HepG2 (cell line): ENCODE measurements around the gene GRPEL2. TPM values are rescaled to one million over a fixed set of nuclear protein-coding genes. Genes with fewer than 3 reads are reported as not detected.

Experiments
- ATAC-seq: fragments of 200-7000 bp; cut with Tn5 transposase; 3 replicates; pipeline ENCODE4 v1.9.1; 2020; ENCODE audit warnings: mild to moderate bottlenecking, moderate library complexity
- BruUV-seq: library from RNA; stranded (reverse); fragments of 400-500 nt; replicated peaks from 2 replicates; lab custom pipeline; 2021; lab: Mats Ljungman, UMichigan
- CTCF ChIA-PET: fragments of 300-600 bp; formaldehyde crosslinking; extraction: SDS; loops from one replicate; lab custom pipeline; 2021; ENCODE audit warnings: low total read pairs, inconsistent platforms, low intra/inter-chr PET ratio; lab: Yijun Ruan, JAX
- POLR2A ChIA-PET: fragments of 350-600 bp; sonication (Branson Sonifier 250); formaldehyde crosslinking; loops from one replicate; lab custom pipeline; 2020; ENCODE audit warnings: antibody characterized with exemption, inconsistent platforms; lab: Yijun Ruan, JAX
- DNase-seq: peaks from one replicate; pipeline ENCODE4 v3.0.0-alpha.2; 2015; ENCODE audit warnings: low spot score
- FAIRE-seq: peaks from 3 replicates; lab custom pipeline; 2011; peaks lifted over from hg19 to GRCh38; lab: Jason Lieb, UNC
- H2AFZ ChIP-seq: one replicate; pipeline ENCODE4 v1.6.1; 2011; ENCODE audit warnings: low read length, inconsistent platforms
- H3K27ac ChIP-seq: fragments of 300-600 bp; 3 replicates; pipeline ENCODE4 v1.8.0; 2011; ENCODE audit warnings: mixed run types, mild to moderate bottlenecking, mixed read lengths, low read length, inconsistent platforms; ENCODE audit not compliant: insufficient read depth; ENCODE audit errors: extremely low read length
- H3K27me3 ChIP-seq, 2 experiments: fragments of 200-600 bp in 1 of 2; 2 replicates in 1 of 2; 3 replicates in 1 of 2; pipeline versions ENCODE4 v1.6.0 to v1.8.0; 2011; ENCODE audit warnings: low read length in 2 of 2, mild to moderate bottlenecking in 2 of 2, moderate library complexity in 2 of 2, inconsistent platforms in 1 of 2; ENCODE audit not compliant: insufficient read depth in 2 of 2, control insufficient read depth in 1 of 2
- H3K36me3 ChIP-seq, 2 experiments: fragments of 200-600 bp in 1 of 2; replicated peaks in 1 of 2; 2 replicates in 1 of 2; 3 replicates in 1 of 2; pipeline versions ENCODE4 v1.5.1 to v1.8.0; 2011; ENCODE audit warnings: low read length in 2 of 2, inconsistent platforms in 1 of 2; ENCODE audit not compliant: insufficient read depth in 2 of 2, control insufficient read depth in 1 of 2
- H3K4me1 ChIP-seq: 2 replicates; pipeline ENCODE4 v1.5.1; 2012; ENCODE audit warnings: low read length, inconsistent platforms; ENCODE audit not compliant: insufficient read depth
- H3K4me2 ChIP-seq: 2 replicates; pipeline ENCODE4 v1.6.0; 2011; ENCODE audit warnings: low read depth, low read length, inconsistent platforms
- H3K4me3 ChIP-seq, 3 experiments: fragments of 200-600 bp in 1 of 3; sonication (generic), shearing (Covaris generic) in 1 of 3; replicated peaks in 1 of 3; 2 replicates each; pipeline ENCODE4 v1.5.1; 2011 to 2016; ENCODE audit warnings: low read length in 3 of 3, inconsistent platforms in 2 of 3, low read depth in 2 of 3, mild to moderate bottlenecking in 2 of 3, control low read depth in 1 of 3, mixed read lengths in 1 of 3; ENCODE audit not compliant: insufficient read depth in 1 of 3
- H3K79me2 ChIP-seq: one replicate; pipeline ENCODE4 v1.6.1; 2011; ENCODE audit warnings: low read length, inconsistent platforms; ENCODE audit not compliant: insufficient read depth
- H3K9ac ChIP-seq: 2 replicates; pipeline ENCODE4 v1.6.0; 2011; ENCODE audit warnings: mild to moderate bottlenecking, low read depth, low read length, inconsistent platforms; ENCODE audit not compliant: insufficient read depth
- H3K9me3 ChIP-seq: 2 replicates; pipeline ENCODE4 v1.5.1; 2012; ENCODE audit warnings: mild to moderate bottlenecking, low read length
- H4K20me1 ChIP-seq: 2 replicates; pipeline ENCODE4 v1.6.0; 2011; ENCODE audit warnings: inconsistent platforms, mild to moderate bottlenecking, low read length, moderate library complexity; ENCODE audit not compliant: insufficient read depth
- GTF3A ChIP-seq: sonication (generic); formaldehyde crosslinking; conservative IDR thresholded peaks from 2 replicates; pipeline ENCODE4 v1.4.0; 2020; ENCODE audit warnings: mild to moderate bottlenecking, missing genetic modification reagents
- HCFC1 ChIP-seq: fragments of 150-350 bp; IDR thresholded peaks from 2 replicates; pipeline ENCODE4 v1.6.1; 2014; ENCODE audit warnings: low read depth, low read length
- MIXL1 ChIP-seq: IDR thresholded peaks from 2 replicates; pipeline ENCODE4 v1.6.1; 2016
- TBL1XR1 ChIP-seq: fragments of 150-350 bp; IDR thresholded peaks from 2 replicates; pipeline ENCODE4 v1.6.1; 2014; ENCODE audit warnings: borderline replicate concordance, low read length; ENCODE audit not compliant: partially characterized antibody
- ZBTB8A ChIP-seq: sonication (generic); formaldehyde crosslinking; IDR thresholded peaks from 2 replicates; pipeline ENCODE4 v1.4.0; 2020; ENCODE audit warnings: mild to moderate bottlenecking, low read depth, missing genetic modification reagents, borderline replicate concordance
- ZMYM2 ChIP-seq: sonication (generic); formaldehyde crosslinking; IDR thresholded peaks from 2 replicates; pipeline ENCODE4 v1.8.0; 2022; ENCODE audit warnings: mild to moderate bottlenecking, missing genetic modification reagents
- ZNF44 ChIP-seq: sonication (generic); formaldehyde crosslinking; IDR thresholded peaks from 2 replicates; pipeline ENCODE4 v1.5.1; 2020; ENCODE audit warnings: mild to moderate bottlenecking, missing genetic modification reagents
- ZNF547 ChIP-seq: sonication (generic); formaldehyde crosslinking; IDR thresholded peaks from 2 replicates; pipeline ENCODE4 v1.5.1; 2020; ENCODE audit warnings: mild to moderate bottlenecking, missing genetic modification reagents
- ZNF615 ChIP-seq: sonication (generic); formaldehyde crosslinking; IDR thresholded peaks from 2 replicates; pipeline ENCODE4 v1.5.0; 2020; ENCODE audit warnings: mild to moderate bottlenecking, missing genetic modification reagents, borderline replicate concordance
- WGBS: methylation state at CpG from one replicate; pipeline ENCODE4 v1.1.6; 2017; ENCODE audit warnings: low lambda C conversion rate; 5-methylcytosine and 5-hydroxymethylcytosine counted together
- in situ Hi-C: cut with HindIII; loops from 2 replicates; pipeline ENCODE4 v1.10.0; 2017; ENCODE audit warnings: low pct_unique_long_range_greater_than_20kb; ENCODE audit not compliant: extremely low pct_ligation_motif_present
- intact Hi-C: fragments of 100-400 bp; cut with micrococcal nuclease; formaldehyde crosslinking; loops from one replicate; pipeline ENCODE4 v1.10.0; 2022; ENCODE audit not compliant: unreplicated experiment
- polyA plus RNA-seq, 8 experiments: library from polyadenylated mRNA; depleted of rRNA in 3 of 8; stranded (reverse) in 7 of 8; unstranded in 1 of 8; fragments of >200 nt; fragmentation: Illumina TruSeq in 4 of 8; extraction: Trizol in 4 of 8; gene quantifications; 2 replicates each; pipeline versions ENCODE4 v1.2.1 to v1.2.3, GENCODE V29; 2011 to 2016; ENCODE audit warnings: low read depth in 4 of 8, missing spikeins in 1 of 8, mixed read lengths in 1 of 8; ENCODE audit not compliant: insufficient read depth in 1 of 8
- total RNA-seq, 5 experiments: library from RNA; depleted of rRNA; stranded (reverse); fragments of >200 nt; fragmentation: Illumina TruSeq; extraction: Trizol; gene quantifications; 2 replicates each; pipeline ENCODE4 v1.2.3, GENCODE V29; 2016; ENCODE audit warnings: low read depth in 1 of 5
- TF ChIP-seq, protein P1 (sequence below): sonication (generic); formaldehyde crosslinking; IDR thresholded peaks from 2 replicates; pipeline ENCODE4 v1.4.0; 2020; ENCODE audit warnings: missing genetic modification reagents, borderline replicate concordance
- TF ChIP-seq, protein P2 (sequence below): IDR thresholded peaks from 2 replicates; pipeline ENCODE4 v1.6.1; 2016
- TF ChIP-seq, protein P3 (sequence below): sonication (generic); formaldehyde crosslinking; IDR thresholded peaks from 2 replicates; pipeline ENCODE4 v1.5.0; 2020; ENCODE audit warnings: mild to moderate bottlenecking, missing genetic modification reagents, moderate library complexity
- TF ChIP-seq, protein P4 (sequence below): IDR thresholded peaks from 2 replicates; pipeline ENCODE4 v1.6.1; 2016; ENCODE audit warnings: low read depth

Gene GRPEL2
- total and polyA plus RNA-seq, 2 of the 13 experiments (the other 11 are each of a cell fraction or from before 2014, with no cell fraction given), result 13.1 to 16.6 TPM

DNA sequence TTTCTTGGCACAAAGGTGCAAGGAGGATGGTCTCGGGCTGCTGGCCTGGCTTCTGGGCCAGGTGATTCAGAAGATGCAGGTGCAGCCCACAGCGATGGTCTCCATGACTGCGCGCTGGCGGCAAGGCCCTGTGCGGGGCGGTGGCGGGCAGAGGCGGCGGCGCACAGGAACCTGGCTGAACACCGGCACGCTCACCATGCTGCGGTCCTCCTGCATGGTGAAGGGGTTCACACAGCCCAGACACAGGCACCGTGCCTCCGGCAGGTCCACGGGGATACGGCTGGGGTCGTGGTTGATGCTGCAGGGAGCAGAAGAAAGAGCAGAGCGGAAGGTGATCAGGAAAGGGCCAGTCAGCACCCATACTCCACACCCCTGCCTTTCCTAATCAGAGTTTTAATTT is 29.0 kb downstream of the GRPEL2 start:
- Histone ChIP-seq H3K27ac (no peak overlapping the region), H3K4me2 (no peak overlapping the region), H3K4me3 (no peak overlapping the region), H3K9me3 (no peaks in the 10 kb centered on the region), H2AFZ (no peak overlapping the region), H3K36me3 (no peaks in the 10 kb centered on the region), H3K9ac (no peak overlapping the region), H3K27me3 (peaks cover 0 to 3% of the 10 kb centered on the region in 2 experiments; a peak in 1 of 5 replicates), H3K4me1 (peaks cover 12% of the 10 kb centered on the region), H3K79me2 (no peaks in the 10 kb centered on the region), H4K20me1 (no peaks in the 10 kb centered on the region)
- BruUV-seq, result no TSS peak
- DNase-seq (no peak), FAIRE-seq (no peak), ATAC-seq (no peak)
- ChIA-PET POLR2A (no interaction called here), CTCF (no interaction called here)
- WGBS, result 69% methylated on average over 20 of the region's 20 CpGs
- in situ Hi-C loops, result loop anchor here (5.0 kb wide), 1 partner anchor 52 kb away; no protein-coding TSS in a partner anchor
- intact Hi-C loops, result no loop called here
- TF ChIP-seq, protein P1, sequence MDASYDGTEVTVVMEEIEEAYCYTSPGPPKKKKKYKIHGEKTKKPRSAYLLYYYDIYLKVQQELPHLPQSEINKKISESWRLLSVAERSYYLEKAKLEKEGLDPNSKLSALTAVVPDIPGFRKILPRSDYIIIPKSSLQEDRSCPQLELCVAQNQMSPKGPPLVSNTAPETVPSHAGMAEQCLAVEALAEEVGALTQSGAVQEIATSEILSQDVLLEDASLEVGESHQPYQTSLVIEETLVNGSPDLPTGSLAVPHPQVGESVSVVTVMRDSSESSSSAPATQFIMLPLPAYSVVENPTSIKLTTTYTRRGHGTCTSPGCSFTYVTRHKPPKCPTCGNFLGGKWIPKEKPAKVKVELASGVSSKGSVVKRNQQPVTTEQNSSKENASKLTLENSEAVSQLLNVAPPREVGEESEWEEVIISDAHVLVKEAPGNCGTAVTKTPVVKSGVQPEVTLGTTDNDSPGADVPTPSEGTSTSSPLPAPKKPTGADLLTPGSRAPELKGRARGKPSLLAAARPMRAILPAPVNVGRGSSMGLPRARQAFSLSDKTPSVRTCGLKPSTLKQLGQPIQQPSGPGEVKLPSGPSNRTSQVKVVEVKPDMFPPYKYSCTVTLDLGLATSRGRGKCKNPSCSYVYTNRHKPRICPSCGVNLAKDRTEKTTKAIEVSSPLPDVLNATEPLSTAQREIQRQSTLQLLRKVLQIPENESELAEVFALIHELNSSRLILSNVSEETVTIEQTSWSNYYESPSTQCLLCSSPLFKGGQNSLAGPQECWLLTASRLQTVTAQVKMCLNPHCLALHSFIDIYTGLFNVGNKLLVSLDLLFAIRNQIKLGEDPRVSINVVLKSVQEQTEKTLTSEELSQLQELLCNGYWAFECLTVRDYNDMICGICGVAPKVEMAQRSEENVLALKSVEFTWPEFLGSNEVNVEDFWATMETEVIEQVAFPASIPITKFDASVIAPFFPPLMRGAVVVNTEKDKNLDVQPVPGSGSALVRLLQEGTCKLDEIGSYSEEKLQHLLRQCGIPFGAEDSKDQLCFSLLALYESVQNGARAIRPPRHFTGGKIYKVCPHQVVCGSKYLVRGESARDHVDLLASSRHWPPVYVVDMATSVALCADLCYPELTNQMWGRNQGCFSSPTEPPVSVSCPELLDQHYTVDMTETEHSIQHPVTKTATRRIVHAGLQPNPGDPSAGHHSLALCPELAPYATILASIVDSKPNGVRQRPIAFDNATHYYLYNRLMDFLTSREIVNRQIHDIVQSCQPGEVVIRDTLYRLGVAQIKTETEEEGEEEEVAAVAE, result no peak
- TF ChIP-seq HCFC1 (no peak), TBL1XR1 (no peak), ZNF44 (CRISPR knock-in tag) (no peak), MIXL1 (CRISPR knock-in tag) (no peak), GTF3A (CRISPR knock-in tag) (no peak), ZMYM2 (CRISPR knock-in tag) (no peak), ZNF615 (no peak), ZBTB8A (CRISPR knock-in tag) (no peak), ZNF547 (CRISPR knock-in tag) (no peak)
- TF ChIP-seq, protein P2, sequence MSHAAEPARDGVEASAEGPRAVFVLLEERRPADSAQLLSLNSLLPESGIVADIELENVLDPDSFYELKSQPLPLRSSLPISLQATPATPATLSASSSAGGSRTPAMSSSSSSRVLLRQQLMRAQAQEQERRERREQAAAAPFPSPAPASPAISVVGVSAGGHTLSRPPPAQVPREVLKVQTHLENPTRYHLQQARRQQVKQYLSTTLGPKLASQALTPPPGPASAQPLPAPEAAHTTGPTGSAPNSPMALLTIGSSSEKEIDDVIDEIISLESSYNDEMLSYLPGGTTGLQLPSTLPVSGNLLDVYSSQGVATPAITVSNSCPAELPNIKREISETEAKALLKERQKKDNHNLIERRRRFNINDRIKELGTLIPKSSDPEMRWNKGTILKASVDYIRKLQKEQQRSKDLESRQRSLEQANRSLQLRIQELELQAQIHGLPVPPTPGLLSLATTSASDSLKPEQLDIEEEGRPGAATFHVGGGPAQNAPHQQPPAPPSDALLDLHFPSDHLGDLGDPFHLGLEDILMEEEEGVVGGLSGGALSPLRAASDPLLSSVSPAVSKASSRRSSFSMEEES, result no peak
- TF ChIP-seq, protein P3, sequence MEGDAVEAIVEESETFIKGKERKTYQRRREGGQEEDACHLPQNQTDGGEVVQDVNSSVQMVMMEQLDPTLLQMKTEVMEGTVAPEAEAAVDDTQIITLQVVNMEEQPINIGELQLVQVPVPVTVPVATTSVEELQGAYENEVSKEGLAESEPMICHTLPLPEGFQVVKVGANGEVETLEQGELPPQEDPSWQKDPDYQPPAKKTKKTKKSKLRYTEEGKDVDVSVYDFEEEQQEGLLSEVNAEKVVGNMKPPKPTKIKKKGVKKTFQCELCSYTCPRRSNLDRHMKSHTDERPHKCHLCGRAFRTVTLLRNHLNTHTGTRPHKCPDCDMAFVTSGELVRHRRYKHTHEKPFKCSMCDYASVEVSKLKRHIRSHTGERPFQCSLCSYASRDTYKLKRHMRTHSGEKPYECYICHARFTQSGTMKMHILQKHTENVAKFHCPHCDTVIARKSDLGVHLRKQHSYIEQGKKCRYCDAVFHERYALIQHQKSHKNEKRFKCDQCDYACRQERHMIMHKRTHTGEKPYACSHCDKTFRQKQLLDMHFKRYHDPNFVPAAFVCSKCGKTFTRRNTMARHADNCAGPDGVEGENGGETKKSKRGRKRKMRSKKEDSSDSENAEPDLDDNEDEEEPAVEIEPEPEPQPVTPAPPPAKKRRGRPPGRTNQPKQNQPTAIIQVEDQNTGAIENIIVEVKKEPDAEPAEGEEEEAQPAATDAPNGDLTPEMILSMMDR (CRISPR knock-in tag), result no peak
- TF ChIP-seq, protein P4, sequence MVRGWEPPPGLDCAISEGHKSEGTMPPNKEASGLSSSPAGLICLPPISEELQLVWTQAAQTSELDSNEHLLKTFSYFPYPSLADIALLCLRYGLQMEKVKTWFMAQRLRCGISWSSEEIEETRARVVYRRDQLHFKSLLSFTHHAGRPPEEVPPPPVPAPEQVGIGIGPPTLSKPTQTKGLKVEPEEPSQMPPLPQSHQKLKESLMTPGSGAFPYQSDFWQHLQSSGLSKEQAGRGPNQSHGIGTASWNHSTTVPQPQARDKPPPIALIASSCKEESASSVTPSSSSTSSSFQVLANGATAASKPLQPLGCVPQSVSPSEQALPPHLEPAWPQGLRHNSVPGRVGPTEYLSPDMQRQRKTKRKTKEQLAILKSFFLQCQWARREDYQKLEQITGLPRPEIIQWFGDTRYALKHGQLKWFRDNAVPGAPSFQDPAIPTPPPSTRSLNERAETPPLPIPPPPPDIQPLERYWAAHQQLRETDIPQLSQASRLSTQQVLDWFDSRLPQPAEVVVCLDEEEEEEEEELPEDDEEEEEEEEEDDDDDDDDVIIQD (CRISPR knock-in tag), result no peak
